NT2/D1 (cell line): Measurements from ENCODE around the gene CD109.

Source experiments
- SUZ12 ChIP-seq: IDR thresholded peaks from 2 replicates; pipeline ENCODE4 v1.6.1; 2011; ENCODE audit not compliant: insufficient read length, insufficient read depth; ENCODE audit errors: extremely low read depth
- YY1 ChIP-seq: IDR thresholded peaks from 2 replicates; pipeline ENCODE4 v1.6.1; 2011; ENCODE audit not compliant: insufficient read length, insufficient read depth
- ZNF274 ChIP-seq: IDR thresholded peaks from 2 replicates; pipeline ENCODE4 v1.6.1; 2011; ENCODE audit warnings: mild to moderate bottlenecking, low read depth, low read length

- TF ChIP-seq YY1 (no peak), ZNF274 (no peak), SUZ12 (no peak)
Observed at GRCh38 chr6:73782911-73783310, 86.9 kb downstream of the CD109 start.
